Bronchial epithelial cell (primary cell): ENCODE measurements around the gene NEK10. TPM values are rescaled to one million over a fixed set of nuclear protein-coding genes. Genes with fewer than 3 reads are reported as not detected.

Experiments used
- DNase-seq: peaks from one replicate; pipeline ENCODE4 v3.0.0-alpha.2; 2010; ENCODE audit warnings: low read depth
- FAIRE-seq: peaks from 2 replicates; lab custom pipeline; 2011; peaks lifted over from hg19 to GRCh38; lab: Jason Lieb, UNC
- H3K27me3 ChIP-seq: 2 replicates; pipeline ENCODE4 v1.5.1; 2011; ENCODE audit warnings: low read length; ENCODE audit not compliant: control insufficient read depth, insufficient read depth
- H3K36me3 ChIP-seq: 2 replicates; pipeline ENCODE4 v1.5.1; 2011; ENCODE audit warnings: low read length; ENCODE audit not compliant: control insufficient read depth, insufficient read depth
- H3K4me3 ChIP-seq: 2 replicates; pipeline ENCODE4 v1.5.1; 2011; ENCODE audit warnings: mild to moderate bottlenecking, low read depth, low read length, control low read depth
- total RNA-seq: library from RNA; depleted of rRNA; stranded (reverse); fragments of >200 nt; gene quantifications from 2 replicates; pipeline ENCODE4 v1.2.1, GENCODE V29; 2014
- TF ChIP-seq, protein P1 (sequence below): IDR thresholded peaks from 2 replicates; pipeline ENCODE4 v1.5.1; 2011; ENCODE audit warnings: mild to moderate bottlenecking, moderate library complexity, low read length, control low read depth, inconsistent platforms; ENCODE audit not compliant: insufficient read depth, severe bottlenecking

NEK10 gene
- total RNA-seq, 1 donor from 2014 or later, result 1.1 TPM

DNA sequence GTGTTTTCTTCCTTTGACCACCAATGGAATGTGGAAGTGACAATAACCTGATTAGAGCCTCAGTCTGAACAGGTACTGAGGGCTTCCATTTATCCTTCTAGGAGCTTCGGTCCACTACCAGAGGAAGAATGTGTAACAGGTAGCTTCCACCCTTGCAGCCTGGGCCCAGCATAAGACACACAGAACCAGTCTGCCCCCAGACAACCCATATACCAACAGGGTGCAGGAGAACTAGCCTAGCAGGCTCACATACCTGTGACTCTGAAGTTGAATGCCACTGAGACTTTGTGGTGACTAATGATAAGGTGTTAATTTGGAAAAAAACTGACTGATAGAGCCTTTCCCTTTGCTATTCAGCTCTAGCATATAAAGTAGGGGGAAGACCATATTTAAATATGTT is 166.2 kb downstream of the NEK10 start:
- TF ChIP-seq, protein P1, sequence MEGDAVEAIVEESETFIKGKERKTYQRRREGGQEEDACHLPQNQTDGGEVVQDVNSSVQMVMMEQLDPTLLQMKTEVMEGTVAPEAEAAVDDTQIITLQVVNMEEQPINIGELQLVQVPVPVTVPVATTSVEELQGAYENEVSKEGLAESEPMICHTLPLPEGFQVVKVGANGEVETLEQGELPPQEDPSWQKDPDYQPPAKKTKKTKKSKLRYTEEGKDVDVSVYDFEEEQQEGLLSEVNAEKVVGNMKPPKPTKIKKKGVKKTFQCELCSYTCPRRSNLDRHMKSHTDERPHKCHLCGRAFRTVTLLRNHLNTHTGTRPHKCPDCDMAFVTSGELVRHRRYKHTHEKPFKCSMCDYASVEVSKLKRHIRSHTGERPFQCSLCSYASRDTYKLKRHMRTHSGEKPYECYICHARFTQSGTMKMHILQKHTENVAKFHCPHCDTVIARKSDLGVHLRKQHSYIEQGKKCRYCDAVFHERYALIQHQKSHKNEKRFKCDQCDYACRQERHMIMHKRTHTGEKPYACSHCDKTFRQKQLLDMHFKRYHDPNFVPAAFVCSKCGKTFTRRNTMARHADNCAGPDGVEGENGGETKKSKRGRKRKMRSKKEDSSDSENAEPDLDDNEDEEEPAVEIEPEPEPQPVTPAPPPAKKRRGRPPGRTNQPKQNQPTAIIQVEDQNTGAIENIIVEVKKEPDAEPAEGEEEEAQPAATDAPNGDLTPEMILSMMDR, result no peak
- Histone ChIP-seq H3K27me3 (no peaks in the 10 kb centered on the region), H3K36me3 (no peaks in the 10 kb centered on the region), H3K4me3 (no peak overlapping the region)
- FAIRE-seq (peak; percentile 13), DNase-seq (no peak)

DNA sequence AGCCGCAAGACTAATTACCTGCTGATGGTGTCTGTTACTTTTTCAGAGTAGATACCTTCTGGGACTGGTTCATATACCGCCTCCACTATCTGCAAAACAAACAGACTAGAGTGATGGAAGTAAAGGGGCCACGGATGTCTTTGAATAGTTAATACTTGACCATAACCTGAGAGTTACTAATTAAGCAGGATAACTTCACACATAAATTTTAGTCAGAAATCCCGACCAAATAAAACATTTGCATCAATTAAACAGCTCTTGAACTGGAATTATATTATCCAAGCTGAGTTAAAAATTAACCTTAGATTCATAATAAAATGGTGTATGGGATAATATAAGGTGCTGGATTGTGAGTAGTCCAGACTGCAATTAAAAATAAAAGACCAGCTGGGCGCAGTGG is 167.7 kb downstream of the NEK10 start:
- DNase-seq (no peak), FAIRE-seq (no peak)
- TF ChIP-seq, protein P1, result no peak
- Histone ChIP-seq H3K27me3 (no peaks in the 10 kb centered on the region), H3K36me3 (no peaks in the 10 kb centered on the region), H3K4me3 (no peak overlapping the region)

DNA sequence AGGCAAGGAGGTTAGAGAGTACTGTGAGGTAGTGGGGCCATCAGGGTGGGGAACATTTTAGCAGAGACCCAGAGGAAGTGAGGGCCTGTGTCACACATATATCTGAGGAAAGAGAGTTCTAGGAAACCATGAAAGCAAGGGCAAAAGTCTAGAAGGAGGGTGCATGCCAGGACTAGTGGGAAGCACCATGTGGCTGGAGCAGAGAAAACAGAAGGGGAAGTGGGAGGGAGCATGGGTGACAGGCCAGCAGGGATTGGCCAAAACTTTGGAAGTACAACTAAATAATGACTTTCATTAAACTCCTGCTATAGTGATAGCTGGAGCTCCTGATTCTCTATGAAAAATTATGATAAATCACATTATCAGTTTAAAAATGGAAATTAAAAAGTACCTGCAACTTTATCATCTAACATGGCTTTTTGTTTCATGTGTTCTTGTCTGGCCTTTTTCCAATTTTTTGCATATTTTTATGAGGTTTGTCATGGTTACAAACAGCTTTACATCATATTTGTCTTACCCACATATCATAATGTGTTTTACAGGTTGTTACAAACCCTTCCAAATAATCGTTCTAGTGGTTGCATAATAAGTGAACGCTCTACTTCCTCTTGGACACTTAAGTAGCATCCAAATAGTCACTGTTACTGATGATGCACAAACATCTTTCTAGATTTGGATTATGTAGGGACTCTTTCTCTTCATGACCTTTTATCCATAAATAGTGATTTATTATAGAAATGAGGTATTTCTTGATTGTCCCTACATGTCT is 168.3 kb downstream of the NEK10 start:
- Histone ChIP-seq H3K4me3 (no peak overlapping the region), H3K27me3 (no peaks in the 10 kb centered on the region), H3K36me3 (no peaks in the 10 kb centered on the region)
- FAIRE-seq, result no peak
- TF ChIP-seq, protein P1, result no peak
- DNase-seq, result no peak

DNA sequence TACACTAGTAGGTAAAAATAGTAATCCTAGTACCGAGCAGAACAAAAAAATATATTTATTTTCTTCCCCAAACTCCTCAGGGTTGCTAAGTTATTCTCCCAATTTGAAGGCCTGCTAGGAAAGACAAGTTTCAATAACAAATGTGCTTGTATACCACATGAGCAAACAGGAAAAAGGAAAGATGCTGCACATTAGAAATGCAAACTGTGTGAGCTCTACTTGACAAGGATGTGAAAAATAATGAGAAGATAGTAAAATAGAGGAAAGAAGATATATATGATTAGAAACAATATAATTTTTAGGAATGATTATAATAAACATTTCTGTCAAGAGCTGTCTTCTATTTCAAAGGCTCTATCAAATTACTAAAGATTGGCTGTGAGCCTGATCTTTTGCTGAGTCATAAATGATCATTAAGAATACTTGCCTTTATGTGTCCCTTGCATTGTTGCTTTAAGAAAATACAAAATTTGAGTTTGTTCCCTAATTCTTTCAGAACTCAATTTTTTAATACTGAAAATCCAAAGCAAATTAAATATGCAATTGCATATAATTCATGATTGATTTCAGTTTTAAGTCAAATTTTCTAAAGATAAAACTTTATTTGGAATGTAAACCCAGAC is 174.2 kb downstream of the NEK10 start:
- peak; percentile 31 for DNase-seq
- FAIRE-seq, result no peak
- Histone ChIP-seq H3K27me3 (no peaks in the 10 kb centered on the region), H3K36me3 (no peaks in the 10 kb centered on the region), H3K4me3 (no peak overlapping the region)
- TF ChIP-seq, protein P1, result no peak

DNA sequence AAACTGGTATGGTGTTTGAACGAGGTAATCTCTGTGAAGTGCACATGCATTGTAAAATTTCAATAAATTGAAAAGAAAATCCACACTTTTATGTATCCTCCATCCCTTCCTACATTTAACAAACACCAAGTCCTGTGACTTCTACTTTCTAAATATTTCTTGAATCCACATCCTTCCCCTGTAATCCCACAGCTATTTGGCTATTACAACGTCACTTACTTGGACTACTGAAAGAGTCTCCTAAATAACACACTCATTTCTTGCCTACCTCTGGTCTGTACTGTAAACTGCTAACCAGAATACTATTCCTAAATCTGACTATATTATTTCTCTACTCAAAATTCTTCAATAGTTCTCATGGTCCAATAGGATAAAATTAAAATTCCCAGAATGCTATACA is 176.1 kb downstream of the NEK10 start:
- DNase-seq (no peak), FAIRE-seq (no peak)
- Histone ChIP-seq H3K4me3 (no peak overlapping the region), H3K36me3 (no peaks in the 10 kb centered on the region), H3K27me3 (no peaks in the 10 kb centered on the region)
- TF ChIP-seq, protein P1, result no peak
